RWPE2 (cell line): Measurements from ENCODE around the gene ITPK1.

Experiments
- ATAC-seq: fragments of 200-7000 bp; cut with Tn5 transposase; 3 replicates; pipeline ENCODE4 v1.9.1; 2021; ENCODE audit warnings: low read depth
- DNase-seq: peaks from one replicate; pipeline ENCODE4 v3.0.0-alpha.2; 2020; ENCODE audit warnings: low spot score
- H3K27ac ChIP-seq: fragments of 450-650 bp; 2 replicates; pipeline ENCODE4 v1.5.1; 2017; ENCODE audit warnings: mild to moderate bottlenecking; ENCODE audit not compliant: poor library complexity, severe bottlenecking
- H3K27me3 ChIP-seq: fragments of 250-450 bp; sonication (Bioruptor Pico); 2 replicates; pipeline ENCODE4 v1.5.1; 2021; ENCODE audit warnings: mild to moderate bottlenecking, moderate library complexity; ENCODE audit not compliant: insufficient read depth, poor library complexity, severe bottlenecking
- H3K36me3 ChIP-seq: fragments of 250-450 bp; sonication (Bioruptor Pico); 2 replicates; pipeline ENCODE4 v1.5.1; 2020; ENCODE audit warnings: low read depth, mild to moderate bottlenecking, moderate library complexity
- H3K4me1 ChIP-seq: fragments of 250-450 bp; sonication (Bioruptor Pico); 2 replicates; pipeline ENCODE4 v1.5.1; 2021; ENCODE audit warnings: mild to moderate bottlenecking, moderate library complexity; ENCODE audit not compliant: insufficient read depth, poor library complexity, severe bottlenecking
- H3K4me3 ChIP-seq: fragments of 250-450 bp; sonication (Bioruptor Pico); 2 replicates; pipeline ENCODE4 v1.5.1; 2021; ENCODE audit warnings: mild to moderate bottlenecking, moderate library complexity; ENCODE audit not compliant: severe bottlenecking
- H3K9me3 ChIP-seq: fragments of 250-450 bp; sonication (Bioruptor Pico); 2 replicates; pipeline ENCODE4 v1.5.1; 2021; ENCODE audit warnings: mild to moderate bottlenecking, moderate library complexity; ENCODE audit not compliant: severe bottlenecking
- TF ChIP-seq, protein P1 (sequence below): fragments of 450-650 bp; IDR thresholded peaks from one replicate; pipeline ENCODE4 v1.5.1; 2017; ENCODE audit warnings: mild to moderate bottlenecking, moderate library complexity; ENCODE audit not compliant: poor library complexity, severe bottlenecking

ITPK1 gene

GRCh38 chr14:93073358-93073707 lies 42.4 kb downstream of the ITPK1 start:
- Histone ChIP-seq H3K36me3 (peaks cover 15% of the 10 kb centered on the region; the same call in 1 of the 2 replicates), H3K9me3 (no peaks in the 10 kb centered on the region), H3K27me3 (peaks cover 3% of the 10 kb centered on the region), H3K4me3 (no peak overlapping the region), H3K27ac (no peak overlapping the region), H3K4me1 (peaks cover 18% of the 10 kb centered on the region)
- ATAC-seq (no peak), DNase-seq (no peak)
- TF ChIP-seq, protein P1, sequence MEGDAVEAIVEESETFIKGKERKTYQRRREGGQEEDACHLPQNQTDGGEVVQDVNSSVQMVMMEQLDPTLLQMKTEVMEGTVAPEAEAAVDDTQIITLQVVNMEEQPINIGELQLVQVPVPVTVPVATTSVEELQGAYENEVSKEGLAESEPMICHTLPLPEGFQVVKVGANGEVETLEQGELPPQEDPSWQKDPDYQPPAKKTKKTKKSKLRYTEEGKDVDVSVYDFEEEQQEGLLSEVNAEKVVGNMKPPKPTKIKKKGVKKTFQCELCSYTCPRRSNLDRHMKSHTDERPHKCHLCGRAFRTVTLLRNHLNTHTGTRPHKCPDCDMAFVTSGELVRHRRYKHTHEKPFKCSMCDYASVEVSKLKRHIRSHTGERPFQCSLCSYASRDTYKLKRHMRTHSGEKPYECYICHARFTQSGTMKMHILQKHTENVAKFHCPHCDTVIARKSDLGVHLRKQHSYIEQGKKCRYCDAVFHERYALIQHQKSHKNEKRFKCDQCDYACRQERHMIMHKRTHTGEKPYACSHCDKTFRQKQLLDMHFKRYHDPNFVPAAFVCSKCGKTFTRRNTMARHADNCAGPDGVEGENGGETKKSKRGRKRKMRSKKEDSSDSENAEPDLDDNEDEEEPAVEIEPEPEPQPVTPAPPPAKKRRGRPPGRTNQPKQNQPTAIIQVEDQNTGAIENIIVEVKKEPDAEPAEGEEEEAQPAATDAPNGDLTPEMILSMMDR: no peak

- TF ChIP-seq, protein P1: no peak
- Histone ChIP-seq H3K4me3 (no peak overlapping the region), H3K9me3 (no peaks in the 10 kb centered on the region), H3K27me3 (peaks cover 3% of the 10 kb centered on the region), H3K27ac (no peak overlapping the region), H3K4me1 (peaks cover 18% of the 10 kb centered on the region), H3K36me3 (peaks cover 15% of the 10 kb centered on the region; the same call in 1 of the 2 replicates)
- no peak for ATAC-seq
- no peak for DNase-seq
Measured at GRCh38 chr14:93072659-93073357, 42.9 kb downstream of the ITPK1 start.

DNA sequence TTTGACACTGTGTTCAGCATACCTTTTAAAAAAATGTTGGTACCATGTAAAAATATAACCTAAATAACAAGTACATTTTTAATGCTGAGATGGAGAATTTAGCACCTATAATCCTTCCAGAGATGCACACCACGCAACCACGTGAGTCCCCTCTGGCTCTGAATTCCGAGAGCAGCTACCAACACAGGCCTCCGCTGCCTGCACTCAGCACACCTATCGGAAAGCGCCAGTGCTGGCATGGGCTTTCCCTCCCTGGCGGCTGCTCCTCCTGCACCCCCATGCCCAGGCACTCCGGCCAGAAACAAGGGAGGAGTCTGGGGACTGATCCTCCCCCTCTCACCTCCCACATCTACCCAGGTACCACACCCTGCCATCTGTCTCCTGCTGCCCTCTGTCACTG lies 47.0 kb downstream of the ITPK1 start:
- H3K9me3 ChIP-seq: no peaks in the 10 kb centered on the region
- DNase-seq (no peak), ATAC-seq (no peak)
- TF ChIP-seq, protein P1: no peak
- peaks cover 14% of the 10 kb centered on the region; the same call in 1 of the 2 replicates for H3K36me3 ChIP-seq
- H3K27me3 ChIP-seq: peaks cover 3% of the 10 kb centered on the region
- H3K4me1 ChIP-seq: peaks cover 10% of the 10 kb centered on the region
- H3K4me3 ChIP-seq: no peak overlapping the region
- H3K27ac ChIP-seq: no peak overlapping the region

DNA sequence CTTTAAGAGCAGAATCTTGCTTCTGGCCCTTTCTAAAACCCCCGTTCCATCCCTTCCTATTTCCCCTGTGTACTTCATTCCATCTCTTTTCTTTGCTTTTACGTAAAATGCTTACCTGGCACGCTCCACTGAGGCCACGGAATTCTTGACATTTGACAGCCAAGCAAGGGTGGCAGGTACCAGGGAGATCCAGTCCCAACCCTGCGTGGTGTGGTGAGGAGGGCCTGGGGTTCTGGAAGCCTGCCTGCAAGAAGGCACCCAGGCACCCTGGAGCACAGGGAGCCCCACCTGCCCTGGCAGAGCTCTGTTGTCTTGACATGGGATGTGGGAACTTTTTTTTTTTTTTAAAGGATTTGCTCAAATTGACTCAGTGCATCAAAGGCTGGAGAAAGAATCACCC lies 48.6 kb downstream of the ITPK1 start:
- no peak overlapping the region for H3K27ac ChIP-seq
- no peak overlapping the region for H3K4me3 ChIP-seq
- TF ChIP-seq, protein P1: no peak
- no peaks in the 10 kb centered on the region for H3K9me3 ChIP-seq
- DNase-seq (no peak), ATAC-seq (no peak)
- H3K36me3 ChIP-seq: peaks cover 9% of the 10 kb centered on the region; the same call in 1 of the 2 replicates
- H3K4me1 ChIP-seq: peaks cover 2% of the 10 kb centered on the region
- H3K27me3 ChIP-seq: peaks cover 3% of the 10 kb centered on the region

- Histone ChIP-seq H3K9me3 (no peaks in the 10 kb centered on the region), H3K4me3 (no peak overlapping the region), H3K36me3 (peaks cover 3% of the 10 kb centered on the region; the same call in 1 of the 2 replicates), H3K27me3 (no peaks in the 10 kb centered on the region), H3K4me1 (peaks cover 2% of the 10 kb centered on the region), H3K27ac (no peak overlapping the region)
- TF ChIP-seq, protein P1: no peak
- no peak for DNase-seq
- no peak for ATAC-seq
Measured at GRCh38 chr14:93065272-93065730, 50.4 kb downstream of the ITPK1 start.
